Measurements from ENCODE around the gene SPINT2.
"Not testable (repeated sequence)": the region's sequence is repeated elsewhere in the genome, so short reads cannot be mapped to it uniquely, and the experiment has no call there.

Gene SPINT2

DNA sequence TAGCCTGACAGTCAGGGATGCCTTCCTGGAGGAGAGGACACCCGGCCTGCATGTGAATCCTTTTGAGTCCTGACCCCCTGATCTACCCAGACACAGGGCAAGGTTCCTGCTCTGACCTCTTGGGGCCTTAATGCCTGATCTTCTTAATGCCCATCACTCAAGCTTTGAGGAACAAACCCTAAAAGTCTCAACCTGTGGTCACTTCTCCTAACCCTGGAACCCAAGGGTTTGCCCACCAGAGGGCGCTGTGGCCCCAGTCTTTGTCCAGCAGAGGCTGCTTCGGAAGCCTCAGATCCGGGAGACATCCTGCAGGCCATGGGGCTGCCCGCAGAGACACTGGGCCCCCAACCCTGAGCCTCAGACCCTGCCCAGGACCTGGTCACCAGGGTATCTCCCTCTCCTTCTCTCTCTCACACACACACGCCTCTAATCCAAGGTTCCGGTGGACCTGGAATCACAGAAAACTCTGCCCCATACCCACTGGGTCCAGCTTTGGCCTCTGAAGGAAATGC, 30.6 kb upstream of the SPINT2 start:
- H3K27ac ChIP-seq: no peak overlapping the region
- no peak overlapping the region for H3K4me3 ChIP-seq

DNA sequence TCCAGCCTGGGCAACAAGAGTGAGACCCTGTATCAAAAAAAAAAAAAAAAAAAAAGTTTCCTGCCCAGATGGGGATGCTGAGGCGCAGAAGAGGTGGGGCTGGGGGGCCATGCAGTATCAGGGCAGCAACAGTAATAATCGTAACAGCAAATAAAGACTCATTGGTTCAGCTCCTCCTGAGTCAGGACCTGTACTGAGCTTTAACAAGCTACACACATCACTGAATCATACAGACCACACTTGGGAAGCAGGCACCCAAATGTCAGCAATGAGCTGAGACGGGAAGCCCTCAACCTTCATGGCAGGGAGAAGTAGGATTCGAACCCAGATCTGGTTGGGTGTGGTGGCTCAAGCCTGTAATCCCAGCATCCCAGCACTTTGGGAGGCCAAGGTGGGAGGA, 29.8 kb upstream of the SPINT2 start:
- no peak overlapping the region for H3K27ac ChIP-seq
- no peak overlapping the region for H3K4me3 ChIP-seq

DNA sequence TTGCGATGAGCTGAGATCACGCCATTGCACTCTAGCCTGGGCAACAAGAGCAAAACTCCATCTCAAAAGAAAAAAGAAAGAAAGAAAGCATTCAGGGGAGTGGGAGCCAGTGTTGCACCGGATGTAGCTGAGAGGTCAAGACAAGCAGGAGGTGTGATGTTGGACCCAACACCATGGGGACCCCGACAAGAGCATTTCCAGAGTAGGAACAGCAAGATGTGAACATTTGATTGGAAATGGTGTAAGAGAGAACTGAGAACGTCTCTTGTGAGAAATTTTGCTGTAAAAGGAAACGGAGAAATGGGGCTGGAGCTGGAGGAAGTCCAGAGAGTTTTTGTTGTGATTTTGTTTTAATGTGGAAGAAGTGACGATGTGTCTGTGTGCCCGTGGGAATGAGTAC, 24.6 kb upstream of the SPINT2 start:
- Histone ChIP-seq H3K4me3 (no peak overlapping the region), H3K27ac (no peak overlapping the region)

DNA sequence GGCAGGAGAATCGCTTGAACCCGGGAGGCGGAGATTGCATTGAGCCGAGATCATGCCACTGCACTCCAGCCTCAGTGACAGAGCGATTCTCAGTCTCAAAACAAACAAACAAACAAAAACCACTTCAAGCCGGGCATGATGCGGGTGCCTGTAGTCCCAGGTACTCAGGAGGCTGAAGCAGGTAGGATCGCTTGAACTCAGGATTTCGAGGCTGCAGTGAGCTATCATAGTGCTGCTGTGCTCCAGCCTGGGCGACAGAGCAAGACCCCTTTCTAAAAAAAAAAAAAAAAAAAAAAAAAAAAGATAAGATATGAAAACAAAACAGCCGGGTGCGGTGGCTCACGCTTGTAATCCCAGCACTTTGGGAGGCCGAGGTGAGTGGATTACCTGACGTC, 21.1 kb upstream of the SPINT2 start:
- no peak overlapping the region for H3K4me3 ChIP-seq
- no peak overlapping the region for H3K27ac ChIP-seq

DNA sequence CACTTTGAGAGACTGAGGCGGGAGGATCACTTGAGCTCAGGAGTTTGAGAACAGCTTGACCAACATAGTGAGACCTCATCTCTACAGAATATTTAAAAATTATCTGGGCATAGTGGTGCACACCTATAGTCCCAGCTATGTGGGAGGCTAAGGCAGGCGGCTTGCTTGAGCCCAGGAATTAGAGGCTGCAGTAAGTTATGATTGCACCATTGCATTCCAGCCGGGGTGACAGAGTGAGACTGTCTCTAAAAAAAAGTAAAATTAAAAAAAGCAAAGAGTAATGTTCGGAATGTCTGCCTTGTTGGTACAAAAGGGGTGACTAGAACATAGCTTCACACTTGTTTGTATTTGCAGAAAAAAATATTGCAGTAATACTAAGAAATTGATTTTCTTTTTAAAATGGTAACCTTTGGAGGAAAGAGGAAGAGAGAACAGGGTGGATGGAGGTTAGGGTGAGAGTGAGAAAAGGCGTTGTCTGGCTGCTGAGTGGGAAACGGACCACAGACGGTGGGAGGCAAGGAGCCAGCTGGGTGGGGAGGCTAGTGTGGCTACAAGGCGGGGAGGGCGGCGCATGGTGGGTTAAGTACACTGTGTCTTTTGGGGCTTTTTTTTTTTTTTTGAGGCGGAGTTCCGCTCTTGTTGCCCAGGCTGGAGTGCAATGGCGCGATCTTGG, 18.4 kb upstream of the SPINT2 start:
- Histone ChIP-seq H3K4me3 (no peak overlapping the region), H3K27ac (peak overlapping the region in 1 of 21 experiments; percentile 42)

DNA sequence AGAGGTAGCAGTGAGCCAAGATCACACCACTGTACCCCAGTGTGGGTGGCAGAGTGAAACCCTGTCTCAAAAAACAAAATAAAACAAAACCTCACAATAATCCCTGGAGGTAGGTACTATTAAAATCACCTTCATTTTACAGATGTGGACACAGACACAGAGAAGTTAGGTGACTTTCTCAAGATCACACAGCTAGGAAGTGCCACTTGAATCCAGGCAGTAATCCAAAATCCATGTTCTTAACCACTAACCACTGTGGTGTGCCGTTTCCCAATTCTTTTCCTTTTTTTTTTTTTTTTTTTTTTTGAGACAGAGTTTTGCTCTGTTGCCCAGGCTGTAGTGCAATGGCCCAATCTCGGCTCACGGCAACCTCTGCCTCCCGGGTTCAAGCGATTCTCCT, 17.2 kb upstream of the SPINT2 start:
- no peak overlapping the region for H3K27ac ChIP-seq

DNA sequence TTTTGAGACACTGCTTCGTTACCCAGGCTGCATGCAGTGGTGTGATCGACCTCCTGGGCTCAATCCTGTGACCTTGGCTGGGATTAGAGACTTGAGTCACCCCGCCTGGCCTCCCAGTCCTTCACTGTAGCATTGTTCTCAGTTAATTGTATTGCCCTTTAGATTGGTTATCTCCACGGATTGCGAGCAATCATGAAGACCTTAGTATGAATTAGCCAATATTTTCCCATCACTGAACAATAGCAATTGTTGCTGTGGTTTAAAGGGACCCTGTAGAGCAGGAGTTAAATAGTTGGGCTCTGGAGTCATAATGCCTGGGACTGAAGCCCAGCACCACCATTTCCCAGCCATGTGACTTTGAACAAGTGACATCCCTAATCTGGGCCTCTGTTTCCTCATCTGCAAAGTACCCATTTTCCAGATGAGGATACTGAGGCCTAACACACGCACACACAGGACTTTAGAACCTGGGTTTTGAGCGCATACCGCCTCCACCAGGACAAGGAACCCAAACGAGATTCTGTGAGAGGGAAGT, 16.6 kb upstream of the SPINT2 start:
- H3K4me3 ChIP-seq: no peak overlapping the region
- H3K27ac ChIP-seq: no peak overlapping the region

More for the DNA sequence above, 17.2 kb upstream of the SPINT2 start:
- H3K4me3 ChIP-seq: no peak overlapping the region

DNA sequence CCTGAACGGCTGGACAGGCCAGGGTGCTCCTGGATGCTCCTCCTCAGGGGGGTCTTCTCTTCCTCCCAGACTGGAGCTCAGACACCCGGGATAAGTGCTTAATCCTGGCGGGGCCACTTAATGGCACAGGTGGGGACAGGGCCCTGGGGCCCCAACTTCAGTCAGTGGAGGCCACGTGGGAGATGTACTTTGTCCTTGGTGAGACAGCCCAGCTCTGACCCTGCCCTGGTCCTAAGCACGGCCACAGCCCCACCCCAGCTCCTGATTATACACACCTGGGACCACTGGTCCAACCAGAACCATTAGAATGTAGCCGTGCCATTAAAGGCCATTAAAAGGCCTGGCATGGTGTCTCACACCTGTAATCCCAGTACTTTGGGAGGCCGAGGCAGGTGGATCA, 16.0 kb upstream of the SPINT2 start:
- no peak overlapping the region for H3K4me3 ChIP-seq
- no peak overlapping the region for H3K27ac ChIP-seq

DNA sequence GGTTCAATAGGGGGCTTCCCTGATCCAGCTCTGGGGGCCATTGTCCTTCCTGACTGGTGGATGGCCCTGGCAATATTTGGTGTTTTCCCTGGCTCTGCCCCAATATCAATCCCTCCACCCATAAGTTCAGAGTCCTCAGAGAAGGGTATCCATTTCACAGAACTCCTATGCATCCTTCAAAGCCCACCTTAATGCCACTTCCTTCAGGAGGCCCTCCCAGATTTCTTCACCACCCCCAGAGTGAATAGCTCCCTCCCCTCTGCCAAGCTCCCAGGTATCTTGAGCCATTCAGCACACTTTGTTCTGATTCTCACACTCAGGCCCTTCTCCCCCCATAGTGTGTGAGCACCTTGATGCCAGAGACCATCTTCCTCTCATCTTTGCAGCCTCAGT, 13.9 kb upstream of the SPINT2 start:
- Histone ChIP-seq H3K4me3 (no peak overlapping the region), H3K27ac (no peak overlapping the region)

DNA sequence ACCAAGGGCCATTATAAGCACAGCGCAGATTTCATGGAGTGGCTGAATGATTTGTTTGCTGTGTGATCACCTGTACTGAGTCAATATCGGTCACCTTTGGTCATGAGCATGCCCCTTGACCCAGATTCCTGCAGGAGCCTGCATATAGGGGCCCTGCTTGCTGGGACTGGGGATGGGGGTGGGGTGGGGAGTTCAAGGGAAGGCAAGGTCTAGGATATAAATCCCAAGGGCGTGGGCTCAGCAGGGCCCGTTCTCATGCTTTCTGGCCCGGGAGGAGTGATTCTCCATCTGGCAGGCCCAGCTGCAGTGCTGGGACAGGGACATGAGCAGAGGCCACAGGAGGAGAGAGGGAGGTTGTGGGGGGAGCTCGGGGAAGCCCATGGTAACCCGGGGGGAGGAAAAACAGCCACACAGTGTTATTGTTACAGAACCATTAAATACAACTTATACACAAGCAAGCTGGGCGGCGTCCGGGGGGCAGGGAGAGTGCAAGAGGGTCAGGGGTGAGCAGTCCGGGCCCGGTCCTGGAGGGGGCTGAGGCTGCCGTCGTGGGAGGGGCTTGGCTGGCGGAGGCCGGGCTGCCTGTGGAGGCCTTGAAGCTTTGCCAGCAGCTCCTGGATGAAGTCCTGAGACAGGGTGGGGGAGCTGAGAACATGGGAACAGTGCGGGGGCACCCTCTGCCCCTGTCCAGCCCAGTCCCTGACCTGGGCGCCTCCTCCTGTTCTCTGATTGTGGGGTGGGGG, 13.4 kb upstream of the SPINT2 start:
- H3K27ac ChIP-seq: peak overlapping the region in 16 of 21 experiments; percentile 20 to 80 (median 52)
- H3K4me3 ChIP-seq: no peak overlapping the region

DNA sequence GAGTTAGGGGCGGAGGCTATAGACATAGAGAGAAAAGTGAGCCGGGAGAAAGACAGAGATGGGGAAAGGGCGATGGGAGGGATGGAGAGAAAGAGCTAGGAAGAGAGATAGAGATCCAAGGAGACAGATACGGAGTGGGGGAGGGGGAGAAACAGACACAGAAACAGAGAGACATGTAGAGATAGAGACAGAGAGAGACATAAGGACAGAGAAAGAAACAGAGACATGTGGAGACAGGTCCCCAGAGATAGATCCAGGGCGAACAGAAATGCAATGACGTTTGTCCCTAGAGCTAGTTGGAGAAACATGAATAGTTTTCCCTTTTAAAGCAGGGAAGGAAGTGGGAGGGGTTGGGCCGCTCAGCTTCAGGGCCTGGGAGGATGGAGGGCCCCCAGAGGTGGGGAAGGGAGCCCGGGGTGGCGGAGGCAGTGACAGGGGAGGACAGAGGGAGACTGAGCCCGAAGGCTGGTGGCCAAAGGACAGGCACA, 12.8 kb upstream of the SPINT2 start:
- peak overlapping the region in 17 of 21 experiments; percentile 19 to 80 (median 57) for H3K27ac ChIP-seq
- H3K4me3 ChIP-seq: no peak overlapping the region

DNA sequence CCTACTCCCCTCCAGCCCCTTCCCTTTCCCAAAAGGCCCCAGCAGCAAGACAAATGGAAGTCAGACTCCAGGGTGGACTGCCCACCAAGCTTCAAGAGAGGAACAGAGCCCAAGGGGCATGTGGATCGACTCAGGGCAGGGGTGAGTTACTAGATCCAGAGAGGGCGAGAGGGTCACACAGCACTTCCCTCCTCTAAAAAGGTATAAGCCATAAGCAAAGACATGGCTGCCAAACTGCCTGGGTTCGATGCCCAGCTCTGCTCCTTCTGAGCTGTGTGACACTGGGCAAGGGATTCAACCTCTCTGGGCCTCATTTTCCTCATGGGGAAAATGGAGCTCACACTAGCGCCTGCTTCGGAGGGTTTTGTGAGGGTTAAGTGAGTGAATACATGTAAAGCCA, 12.0 kb upstream of the SPINT2 start:
- H3K27ac ChIP-seq: peak overlapping the region in 13 of 21 experiments; percentile 4 to 80 (median 61)
- H3K4me3 ChIP-seq: no peak overlapping the region

DNA sequence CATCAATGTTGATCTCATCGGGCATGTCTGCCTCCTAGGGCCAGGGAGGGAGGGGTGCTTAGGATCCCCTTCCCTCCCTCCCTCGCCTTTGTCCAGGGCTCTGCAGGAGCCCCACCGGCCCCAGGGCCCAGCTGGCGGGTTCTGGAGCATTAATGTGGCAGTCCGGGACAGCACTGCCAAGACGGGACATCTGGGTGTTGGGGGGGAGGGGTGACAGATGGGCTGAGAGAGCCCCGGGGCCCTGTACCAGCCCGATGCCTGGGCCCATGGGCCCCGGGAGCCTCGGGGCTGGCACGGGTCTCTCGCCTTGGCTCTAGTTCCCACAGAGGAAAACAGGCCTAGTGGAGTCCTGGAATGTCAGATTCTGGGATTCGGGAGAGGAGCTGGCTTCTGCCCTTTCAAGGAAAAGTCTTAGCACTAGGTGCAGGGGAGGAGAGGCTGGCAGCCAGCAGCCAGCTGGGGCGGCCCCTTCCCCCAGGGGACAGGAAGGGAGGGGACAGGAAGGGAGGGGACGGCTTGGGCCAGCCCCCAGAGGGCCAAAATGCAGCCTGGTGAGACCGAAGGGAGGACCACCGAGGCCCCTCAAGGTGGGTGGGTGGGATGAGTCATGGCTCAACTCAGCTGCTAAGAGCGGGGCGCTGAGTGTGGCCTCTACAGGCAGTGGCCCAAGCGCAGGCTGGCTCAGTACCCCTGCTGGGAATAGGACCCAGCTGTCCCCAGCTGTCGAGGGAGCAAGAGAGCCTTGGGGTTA, 11.3 kb upstream of the SPINT2 start:
- Histone ChIP-seq H3K4me3 (peak overlapping the region in 1 of 7 experiments; percentile 12), H3K27ac (peak overlapping the region in 13 of 21 experiments; percentile 4 to 80 (median 61))

DNA sequence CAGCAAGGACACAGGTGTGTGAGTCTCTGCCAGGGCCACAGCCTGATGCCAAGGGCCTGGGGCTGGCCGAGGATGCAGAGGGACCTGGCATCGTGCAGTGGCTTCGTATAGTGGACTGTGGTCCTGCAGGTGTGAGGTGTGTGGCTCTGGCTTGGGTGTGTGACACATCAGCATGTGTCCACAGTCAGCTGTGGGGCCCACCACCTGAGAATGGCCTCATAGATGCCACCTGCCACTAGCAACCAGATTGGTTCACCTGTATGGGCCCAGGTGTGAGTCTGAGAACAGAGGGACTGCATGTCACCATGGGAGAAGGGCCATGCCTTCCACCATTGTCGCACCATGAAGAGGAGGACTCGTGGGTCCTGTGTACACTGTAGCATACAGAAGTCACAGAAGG, 10.6 kb upstream of the SPINT2 start:
- Histone ChIP-seq H3K4me3 (no peak overlapping the region), H3K27ac (peak overlapping the region in 11 of 21 experiments; percentile 11 to 80 (median 69))

DNA sequence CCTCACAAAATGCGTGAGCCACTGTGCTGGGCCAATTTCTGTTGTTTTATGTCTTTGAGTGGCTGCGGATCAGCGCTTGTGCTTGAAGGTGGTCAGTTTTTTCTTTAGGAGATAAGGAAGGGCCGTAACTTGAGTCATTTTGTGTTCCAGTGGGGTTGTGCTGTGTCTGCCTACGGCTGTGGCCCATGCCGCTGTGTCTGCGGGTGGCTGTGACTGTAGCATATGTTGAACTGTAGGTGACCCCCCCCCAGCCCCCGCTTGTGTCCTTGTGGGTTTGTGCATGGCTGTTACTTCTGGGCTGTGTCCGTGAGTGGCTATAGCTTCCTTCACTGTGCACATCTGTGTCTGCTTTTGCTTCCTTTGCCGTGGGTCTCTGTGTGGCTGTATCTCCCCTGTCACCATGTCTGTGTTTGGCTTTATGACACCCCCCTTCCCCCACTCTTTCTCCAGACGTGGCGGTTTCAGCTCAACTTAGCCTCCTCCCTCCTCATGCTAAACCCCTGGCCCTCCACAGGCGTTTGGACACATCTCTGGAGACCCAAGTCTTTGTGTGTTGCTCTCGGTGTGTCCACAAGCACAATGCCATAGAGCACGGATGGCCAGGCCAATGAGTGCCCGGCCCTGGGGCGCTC, 8.9 kb upstream of the SPINT2 start:
- H3K27ac ChIP-seq: peak overlapping the region in 2 of 21 experiments; percentile 25 to 48
- H3K4me3 ChIP-seq: peak overlapping the region in 6 of 7 experiments; percentile 18 to 29 (median 22)

DNA sequence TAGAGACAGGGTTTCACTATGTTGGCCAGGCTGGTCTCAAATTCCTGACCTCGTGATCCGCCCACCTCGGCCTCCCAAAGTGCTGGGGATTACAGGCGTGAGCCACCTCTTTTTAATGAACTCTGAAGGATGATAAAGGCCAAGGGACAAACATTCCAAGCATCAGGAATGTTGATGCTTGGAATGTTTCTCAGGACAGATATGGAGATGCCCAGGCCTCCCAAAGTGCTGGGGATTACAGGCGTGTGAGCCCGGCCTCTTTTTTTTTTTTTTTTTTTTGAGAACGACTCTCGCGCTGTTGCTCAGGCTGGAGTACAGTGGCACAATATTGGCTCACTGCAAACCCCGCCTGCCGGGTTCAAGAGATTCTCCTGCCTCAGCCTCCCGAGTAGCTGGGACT, 2.4 kb upstream of the SPINT2 start:
- not testable (repeated sequence) for H3K27ac ChIP-seq, H3K4me3 ChIP-seq

DNA sequence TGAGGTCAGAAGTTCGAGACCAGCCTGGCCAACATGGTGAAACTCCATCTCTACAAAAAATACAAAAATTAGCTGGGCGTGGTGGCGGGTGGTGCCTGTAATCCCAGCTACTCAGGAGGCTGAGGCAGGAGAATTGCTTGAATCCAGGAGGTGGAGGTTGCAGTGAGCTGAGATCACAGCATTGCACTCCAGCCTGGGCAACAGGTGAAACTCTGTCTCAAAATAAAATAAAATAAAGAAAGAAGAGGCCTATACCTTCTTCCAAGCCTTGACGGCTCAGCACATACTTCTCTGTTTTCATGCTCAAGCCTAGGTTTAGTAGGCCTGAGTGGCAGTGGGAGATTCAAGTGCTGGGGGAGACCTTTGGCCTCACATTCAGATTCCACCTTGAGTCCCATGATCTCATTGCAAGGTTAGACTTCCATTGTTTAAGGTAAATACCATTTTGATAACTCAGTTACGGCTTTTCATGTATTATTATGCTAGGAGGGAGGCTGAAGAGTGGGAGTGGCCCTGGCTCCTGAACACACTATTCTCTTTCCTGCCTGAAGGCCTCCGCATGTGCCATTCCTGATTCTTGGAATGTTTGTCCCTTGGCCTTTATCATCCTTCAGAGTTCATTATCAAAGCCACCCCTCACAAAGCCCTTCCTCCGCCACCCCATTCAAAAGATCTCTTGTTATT, 1.6 kb upstream of the SPINT2 start:
- H3K4me3 ChIP-seq: no peak overlapping the region
- peak overlapping the region in 1 of 21 experiments; percentile 38 for H3K27ac ChIP-seq

DNA sequence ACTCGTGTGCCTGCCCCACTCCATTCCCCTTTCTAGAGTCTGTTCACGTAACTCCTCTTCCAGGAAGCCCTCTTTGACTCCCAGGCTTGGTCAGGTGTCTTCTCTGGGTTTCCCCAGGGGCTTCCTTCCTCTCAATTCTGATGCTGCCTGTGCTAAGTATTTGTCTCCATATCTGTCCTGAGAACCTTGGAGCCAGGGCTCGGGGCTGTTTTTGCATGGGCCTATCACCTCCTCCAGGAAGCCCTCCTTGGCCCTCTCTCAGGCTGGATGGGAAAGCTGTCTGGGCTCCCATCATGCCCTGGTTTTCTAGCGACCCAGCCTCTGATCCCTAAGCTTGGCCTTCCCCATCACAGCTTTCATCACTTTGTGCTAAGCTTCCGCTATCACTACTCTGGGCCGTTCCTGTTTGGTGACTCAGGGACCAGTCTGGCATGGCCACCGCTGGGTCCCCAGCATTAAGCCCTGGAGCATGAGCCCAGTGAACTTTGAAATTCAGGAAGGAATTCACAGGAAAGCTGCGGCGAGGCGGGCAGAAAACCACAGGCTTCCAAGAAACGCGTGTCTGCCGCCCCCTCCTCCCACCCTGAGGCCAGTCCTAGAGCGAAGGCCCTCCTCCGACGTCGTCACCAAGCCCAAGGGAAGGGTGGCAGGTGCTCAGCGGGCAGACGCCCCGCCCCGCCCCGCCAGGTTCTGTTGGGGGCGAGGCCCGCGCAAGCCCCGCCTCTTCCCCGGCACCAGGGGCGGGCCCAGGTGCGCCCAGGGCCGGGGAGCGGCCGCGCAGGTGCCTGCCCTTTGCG, 486 bp upstream of the SPINT2 start:
- H3K4me3 ChIP-seq: peak overlapping the region; percentile 50 to 75 (median 64)
- peak overlapping the region; percentile 66 to 96 (median 86) for H3K27ac ChIP-seq

Data from skin epidermis (tissue), 12 donors.